Measurements from ENCODE around the gene PDZK1IP1.
"Not testable (repeated sequence)": the region's sequence is repeated elsewhere in the genome, so short reads cannot be mapped to it uniquely, and the experiment has no call there.

The PDZK1IP1 gene

DNA sequence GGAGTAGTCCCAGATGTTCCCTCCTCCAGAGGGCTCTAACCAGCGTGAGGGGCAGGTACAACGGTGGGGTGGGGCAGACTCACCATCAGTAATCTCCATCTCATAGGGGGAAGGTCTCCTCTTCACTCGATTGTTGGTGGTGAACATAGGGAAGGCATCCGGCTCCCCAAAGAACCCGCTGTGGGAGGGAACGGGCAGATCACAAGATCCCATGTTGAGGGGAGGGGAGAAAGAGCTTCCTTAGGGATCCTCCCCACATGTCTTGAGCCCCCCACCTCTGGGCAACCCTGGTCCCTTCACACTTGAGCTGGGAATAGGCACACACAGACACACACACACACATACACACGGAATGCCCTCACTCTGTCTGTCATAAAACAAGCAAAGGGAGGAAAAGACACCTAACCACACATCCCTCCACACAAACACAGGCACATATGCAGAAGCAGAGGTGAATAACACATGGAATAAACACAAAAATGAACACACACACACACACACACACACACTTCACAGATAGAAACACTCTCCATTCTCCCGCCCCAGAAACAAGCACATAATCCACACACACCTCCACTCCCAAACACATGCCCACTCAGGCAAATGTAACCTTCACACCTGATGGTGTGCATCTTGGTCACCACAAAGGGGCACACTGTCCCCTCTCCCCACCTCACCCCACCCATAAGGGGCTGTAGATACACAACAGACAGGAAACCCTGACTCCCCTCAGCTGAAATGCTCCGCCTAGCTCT is 34.3 kb upstream of the PDZK1IP1 start:
- no peak for DNase-seq (ENCODE audit: low read depth in 2 of 2)

DNA sequence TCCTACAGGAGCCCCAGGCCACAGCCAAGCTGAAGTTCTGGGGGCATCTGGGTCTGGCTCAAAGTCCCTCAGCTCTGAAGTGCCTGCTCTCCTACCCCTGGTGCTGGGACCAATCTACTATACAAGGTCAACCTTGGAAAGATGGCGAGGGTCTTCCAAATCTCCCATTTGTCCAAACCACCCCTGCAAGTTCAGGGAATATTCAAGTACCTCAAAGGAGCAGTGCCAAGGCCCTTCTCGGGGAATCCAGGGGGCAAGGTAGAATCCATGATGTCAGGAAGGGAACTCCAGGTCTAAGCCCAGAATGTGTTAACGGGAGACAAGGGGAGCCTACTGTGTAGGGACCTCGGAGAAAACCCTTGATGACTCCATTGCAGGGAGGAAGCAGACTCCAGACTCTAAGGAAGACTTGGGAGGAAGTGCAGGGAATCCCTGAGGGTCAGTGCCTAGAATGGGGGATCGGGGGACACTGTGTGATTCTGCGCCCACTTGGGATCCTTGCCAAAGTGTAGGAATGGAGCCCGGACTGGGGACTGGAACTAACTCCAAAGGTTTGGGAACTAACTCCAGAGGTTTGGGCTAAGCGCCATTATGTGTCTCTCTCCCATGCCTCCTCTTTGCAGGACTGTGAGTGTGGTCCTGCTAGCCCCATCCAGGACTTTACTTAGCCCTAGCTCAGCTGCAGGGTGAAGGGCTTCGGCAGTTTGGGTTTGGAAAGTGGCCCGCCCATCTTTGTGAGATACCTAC is 33.5 kb upstream of the PDZK1IP1 start:
- DNase-seq (ENCODE audit: low read depth in 2 of 2): no peak

DNA sequence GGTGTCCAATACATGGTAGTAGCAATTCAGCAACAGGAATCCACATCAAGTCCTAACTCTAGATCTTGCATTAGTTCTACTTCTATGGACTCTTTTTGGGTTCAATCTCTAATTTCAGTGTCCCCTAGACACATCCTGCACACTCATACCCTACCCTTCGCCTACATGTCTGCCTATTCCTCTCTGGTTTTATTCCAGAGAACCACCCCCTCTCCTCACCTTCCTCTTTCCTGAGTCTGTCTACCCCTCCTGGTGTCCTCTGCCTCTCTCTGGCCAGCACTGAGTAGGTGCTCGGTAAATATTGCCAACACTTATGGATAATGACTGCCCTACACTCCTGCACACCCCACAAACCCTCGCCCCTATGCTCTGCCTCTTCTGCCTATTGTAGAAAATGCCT is 32.6 kb upstream of the PDZK1IP1 start:
- no peak for DNase-seq (ENCODE audit: low read depth in 2 of 2)

DNA sequence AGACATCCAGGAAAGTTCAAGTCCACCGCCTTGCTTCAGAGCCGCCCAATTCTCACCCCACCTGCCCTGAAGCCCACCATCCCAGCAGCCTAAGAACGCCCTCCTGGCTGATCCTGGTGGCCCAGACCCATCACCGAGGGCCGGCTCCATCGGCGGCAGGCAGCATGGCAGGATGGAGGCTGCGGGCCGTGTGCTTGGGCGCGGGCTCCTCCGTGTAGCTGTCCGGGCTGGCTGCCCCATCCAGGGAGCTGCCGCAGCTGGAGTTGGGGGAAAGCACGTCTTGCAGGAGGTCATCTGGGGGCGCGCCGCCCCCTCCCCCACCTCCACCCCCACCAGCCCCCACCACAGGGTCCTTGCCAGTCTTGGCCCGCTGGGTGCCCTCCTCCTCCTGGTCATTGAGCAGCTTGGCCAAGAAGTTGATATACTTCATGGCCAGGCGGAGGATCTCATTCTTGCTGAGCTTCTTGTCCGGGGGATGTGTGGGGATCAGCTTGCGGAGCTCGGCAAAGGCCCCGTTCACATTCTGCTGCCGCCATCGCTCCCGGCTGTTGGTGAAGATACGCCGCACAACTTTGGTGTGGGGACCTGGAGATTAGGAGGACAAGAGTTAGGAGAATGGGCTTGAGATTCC is 29.9 kb upstream of the PDZK1IP1 start:
- DNase-seq (ENCODE audit: low read depth in 2 of 2): no peak

DNA sequence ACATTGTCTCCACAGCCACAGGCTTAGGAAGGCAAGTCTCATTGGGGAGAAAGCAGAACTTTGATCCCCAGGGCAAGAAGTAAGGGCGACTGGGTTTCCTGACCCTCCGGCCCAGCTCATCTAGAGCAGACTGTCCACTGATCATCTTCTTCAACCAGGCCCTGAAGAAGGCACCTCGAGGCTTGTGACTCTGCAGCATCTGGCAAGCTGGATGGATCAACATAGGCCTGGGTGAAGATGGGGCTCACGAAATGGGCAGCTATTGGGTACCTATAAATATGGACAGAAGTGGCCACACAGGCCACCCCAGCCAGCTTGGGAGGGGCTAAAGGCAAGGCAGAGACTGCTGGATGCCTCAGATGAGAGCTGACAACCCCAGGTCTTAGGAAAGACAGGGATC is 29.2 kb upstream of the PDZK1IP1 start:
- no peak for DNase-seq (ENCODE audit: low read depth in 2 of 2)

DNA sequence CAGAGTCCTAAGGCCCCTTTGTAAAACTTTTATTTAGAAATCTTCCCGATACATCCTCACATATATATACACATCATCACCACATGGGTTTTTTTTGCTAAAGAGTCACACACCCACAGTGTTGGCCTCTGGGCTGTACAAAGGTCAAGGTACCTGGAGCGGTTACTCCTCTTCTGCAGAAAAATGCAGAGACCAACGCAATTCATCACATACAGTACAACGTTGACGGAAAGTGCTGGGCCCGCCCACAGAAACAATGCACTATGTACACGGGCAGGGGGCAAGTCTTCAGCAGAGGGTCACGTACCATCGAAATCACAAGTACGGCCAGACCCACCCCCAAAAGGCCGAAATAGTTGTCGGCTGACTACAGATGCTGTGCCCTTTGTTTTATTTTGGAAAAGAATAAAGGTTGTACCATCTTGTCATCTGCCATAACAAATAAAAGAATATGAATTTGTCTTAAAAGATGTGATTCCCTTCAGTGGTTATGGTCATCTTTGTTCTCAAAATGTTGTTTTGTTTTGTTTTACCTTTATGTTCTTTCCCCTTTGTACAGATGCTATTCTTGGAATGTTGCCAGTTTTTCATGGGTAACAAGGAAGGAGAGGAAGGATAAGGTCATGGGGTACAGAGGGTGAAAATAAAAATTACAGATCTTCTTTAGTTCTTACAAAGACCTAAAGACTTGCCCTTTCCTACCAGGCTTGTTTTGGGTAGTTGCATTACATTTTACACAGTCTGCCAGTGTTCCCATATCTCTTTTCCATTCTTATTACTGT is 26.6 kb upstream of the PDZK1IP1 start:
- no peak for DNase-seq (ENCODE audit: low read depth in 2 of 2)

DNA sequence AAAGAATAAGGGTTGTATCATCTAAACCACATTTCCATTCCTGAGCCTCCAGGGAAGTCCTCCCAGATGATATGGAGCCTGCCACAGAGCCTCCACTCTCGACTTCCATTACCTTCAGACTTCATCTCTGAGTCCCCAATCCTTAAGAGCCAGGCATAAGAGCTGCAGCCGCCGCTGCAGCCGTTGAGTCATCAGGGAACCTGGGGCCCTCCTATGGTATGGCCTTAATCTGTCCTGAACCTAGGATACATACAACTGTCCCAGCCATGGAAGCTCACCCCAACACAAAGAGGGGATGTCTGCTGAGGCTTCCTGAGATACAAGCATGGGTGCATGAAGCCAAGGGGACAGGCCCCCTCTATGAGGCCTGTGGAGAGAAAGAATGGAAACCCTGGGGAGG is 25.9 kb upstream of the PDZK1IP1 start:
- DNase-seq (ENCODE audit: low read depth in 2 of 2): no peak

DNA sequence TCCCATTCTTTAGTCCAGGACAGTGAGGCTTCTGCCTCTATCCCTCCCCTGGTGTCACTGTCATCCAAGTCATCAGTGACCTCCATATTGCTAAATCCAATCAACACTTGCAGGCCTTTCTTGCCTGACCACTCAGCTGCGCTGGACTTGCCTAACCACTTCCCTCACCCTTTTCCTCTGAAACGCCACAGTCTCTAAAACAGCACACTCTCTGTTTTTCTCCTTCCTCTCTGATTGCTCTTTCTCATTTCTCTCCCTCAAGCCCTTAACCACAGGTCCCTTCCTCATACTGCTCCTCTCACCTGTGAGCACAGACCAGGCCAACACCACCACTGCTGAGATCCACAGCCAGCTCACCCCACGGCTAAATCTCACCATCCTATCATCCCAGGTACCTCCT is 24.7 kb upstream of the PDZK1IP1 start:
- no peak for DNase-seq (ENCODE audit: low read depth in 2 of 2)

DNA sequence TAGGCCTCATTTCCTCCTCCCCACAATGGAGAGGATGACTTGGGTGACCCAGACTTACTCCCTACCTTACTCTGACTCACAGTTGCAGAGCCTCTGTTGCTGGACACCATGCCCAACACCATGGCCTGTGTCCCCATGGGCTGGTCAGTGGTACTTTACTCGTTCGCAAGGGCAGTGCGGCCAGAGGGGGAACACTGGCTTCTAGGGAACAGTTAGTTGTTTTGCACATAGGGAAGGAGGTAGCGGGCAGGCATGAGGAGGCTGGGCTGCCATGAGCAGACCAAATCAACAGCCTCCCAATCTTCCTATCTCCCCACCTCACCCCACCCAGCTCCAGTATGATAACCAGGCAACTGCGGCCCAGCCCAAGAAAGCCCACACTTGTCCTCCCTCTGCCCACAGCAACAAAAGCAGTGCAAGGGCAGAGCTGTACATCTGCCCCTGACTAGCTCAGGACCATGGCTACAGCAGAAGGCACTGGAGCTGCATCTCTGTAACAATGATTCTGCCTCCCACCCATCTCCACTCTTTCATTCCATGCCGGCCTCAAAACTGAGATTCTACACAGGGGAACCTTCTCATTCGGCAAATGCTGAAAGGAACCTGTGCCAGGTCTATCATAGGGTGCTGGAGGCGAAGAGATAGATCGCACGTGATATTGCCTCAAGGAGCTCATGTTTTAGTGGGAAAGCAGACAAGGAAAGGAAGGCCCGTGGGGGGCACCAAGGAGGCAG is 23.6 kb upstream of the PDZK1IP1 start:
- DNase-seq (ENCODE audit: low read depth in 2 of 2): no peak

DNA sequence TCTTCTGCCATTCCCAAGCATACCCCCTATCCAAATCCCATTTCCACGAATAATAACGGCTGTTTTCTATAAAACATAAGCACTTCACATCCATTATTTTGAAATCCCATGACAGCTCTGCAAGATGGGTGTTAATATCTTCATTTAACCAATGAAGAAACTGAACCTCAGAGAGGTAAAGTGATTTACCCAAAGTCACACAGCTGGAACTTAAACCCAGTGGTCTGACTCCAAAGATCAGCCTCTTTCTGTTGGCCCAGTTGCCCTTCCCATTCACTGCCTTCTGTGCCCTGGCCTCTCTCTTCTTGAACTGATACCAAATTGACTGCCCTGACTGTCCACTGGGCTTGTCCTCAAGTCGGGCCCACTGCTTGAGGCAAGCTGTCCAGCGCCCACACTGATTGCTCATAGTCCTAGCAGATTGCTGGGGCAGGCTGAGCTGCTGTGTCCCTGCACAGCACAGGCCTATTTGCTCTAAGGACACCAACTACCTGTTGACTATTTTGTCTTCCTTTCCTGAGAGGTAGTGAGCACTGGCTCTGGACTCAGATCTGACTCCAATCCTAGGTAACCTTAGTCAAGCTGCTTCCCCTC is 22.9 kb upstream of the PDZK1IP1 start:
- no peak for DNase-seq (ENCODE audit: low read depth in 2 of 2)

DNA sequence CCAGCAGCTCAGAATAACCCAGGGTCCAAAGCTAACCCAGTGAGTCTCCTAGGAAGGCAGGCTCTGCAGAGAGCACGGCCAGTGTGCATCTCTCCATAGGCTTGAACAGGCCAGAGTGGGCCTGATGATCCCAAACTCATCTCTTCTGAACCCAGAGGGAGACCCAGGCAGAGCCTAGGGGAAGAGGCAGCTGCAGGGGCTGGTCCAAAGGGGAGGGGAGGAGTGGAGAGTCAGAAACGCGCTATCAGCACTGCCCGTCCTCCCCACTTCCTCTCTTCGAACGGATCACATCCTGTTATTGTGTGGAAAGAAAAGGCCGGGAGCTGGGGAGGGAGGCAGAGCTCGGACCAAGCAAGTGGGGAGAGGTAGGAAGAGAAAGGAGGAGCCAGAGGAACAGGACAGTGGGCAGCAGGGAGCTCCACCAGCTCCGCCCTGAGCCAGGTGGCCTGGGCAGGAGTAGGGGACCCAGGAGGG is 22.0 kb upstream of the PDZK1IP1 start:
- no peak for DNase-seq (ENCODE audit: low read depth in 2 of 2)

DNA sequence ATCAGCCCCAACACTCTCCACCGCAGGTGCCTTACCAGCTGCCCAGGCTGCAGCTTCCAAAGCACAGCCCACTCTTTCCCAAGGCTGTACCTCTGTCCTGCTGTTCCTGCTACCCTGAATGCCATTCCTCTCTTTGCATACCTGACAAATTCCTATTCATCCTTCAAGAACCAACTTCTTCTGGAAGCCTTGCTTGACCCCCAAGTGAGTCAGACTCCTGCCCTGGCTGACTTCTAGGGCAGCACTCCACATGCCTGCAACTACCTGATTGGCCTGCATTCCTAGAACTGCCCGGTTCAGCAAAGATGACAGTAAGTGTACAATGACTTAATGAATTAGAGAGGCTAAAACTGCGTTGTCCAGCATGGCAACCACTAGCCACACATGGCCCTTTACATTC is 20.8 kb upstream of the PDZK1IP1 start:
- no peak for DNase-seq (ENCODE audit: low read depth in 2 of 2)

DNA sequence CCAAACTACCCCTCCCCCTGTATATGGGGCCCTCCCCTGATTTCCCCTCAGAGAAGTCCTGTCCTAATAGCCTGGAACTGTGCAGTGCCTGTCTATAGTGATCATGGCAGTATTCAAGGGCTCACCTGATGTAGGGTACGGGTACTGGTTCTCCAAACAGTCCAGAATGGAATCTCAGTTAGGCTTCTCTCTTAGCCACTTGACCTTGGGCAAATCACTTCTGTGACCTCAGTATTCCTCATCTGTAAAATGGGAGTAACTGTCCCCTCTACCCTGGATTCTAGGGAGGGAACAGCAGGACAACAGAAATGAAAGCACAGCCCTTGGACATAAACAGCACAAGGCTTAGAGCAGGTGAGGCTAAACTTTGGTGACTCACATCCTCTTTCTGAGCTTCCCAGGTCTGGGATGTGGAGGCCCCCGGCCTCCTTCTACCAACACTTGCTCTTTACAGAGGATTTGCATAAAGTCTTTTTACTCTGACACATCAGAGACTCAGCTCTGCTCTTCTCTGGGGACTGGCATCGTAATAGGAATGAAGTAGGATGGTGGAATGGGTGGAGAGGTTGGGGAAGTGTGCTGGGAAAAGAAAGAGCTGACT is 20.0 kb upstream of the PDZK1IP1 start:
- no peak for DNase-seq (ENCODE audit: low read depth in 2 of 2)

DNA sequence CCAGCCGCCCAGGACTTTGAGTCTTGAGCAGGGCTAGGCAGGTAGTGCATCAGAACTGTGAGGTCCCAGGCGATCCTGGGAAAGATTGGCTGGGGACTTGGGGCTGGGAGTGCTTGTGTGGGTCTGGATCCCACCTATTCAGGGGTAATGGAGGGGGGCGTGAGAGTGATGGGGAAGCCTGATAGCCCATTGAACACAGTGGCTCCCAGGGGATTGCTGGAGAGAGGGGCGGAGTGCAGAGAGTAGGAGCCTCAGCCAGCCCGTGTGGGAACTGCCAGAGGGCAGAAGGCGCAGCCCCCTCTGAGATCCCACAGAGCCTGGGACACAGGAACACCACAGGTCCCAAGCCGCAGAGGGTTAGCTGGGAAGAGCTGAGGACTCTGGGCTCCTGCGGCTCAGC is 19.3 kb upstream of the PDZK1IP1 start:
- no peak for DNase-seq (ENCODE audit: low read depth in 2 of 2)

DNA sequence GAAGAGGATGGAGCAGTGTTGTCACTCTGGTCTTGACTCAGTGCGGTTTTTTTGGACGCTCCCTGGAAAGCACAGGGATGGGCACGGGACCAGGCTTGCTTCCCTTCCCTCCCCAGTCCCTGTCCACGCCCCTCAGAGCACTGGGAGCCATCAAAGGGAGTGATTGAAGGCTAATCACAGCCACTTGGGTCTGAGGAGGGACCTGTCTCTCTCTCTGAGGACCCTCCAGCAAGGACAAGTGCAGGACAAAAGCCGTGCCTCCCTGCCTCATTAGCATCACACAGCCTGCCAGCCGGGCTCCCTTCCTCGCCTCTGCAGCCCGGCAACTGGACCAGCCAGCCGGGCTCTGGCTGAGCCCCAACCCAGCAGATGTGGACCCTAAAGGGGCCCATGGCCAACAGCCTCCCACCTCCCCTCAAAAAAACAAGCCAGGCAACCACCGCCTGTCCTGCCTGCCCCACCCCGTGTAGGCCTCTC is 18.6 kb upstream of the PDZK1IP1 start:
- DNase-seq (ENCODE audit: low read depth in 2 of 2): no peak

DNA sequence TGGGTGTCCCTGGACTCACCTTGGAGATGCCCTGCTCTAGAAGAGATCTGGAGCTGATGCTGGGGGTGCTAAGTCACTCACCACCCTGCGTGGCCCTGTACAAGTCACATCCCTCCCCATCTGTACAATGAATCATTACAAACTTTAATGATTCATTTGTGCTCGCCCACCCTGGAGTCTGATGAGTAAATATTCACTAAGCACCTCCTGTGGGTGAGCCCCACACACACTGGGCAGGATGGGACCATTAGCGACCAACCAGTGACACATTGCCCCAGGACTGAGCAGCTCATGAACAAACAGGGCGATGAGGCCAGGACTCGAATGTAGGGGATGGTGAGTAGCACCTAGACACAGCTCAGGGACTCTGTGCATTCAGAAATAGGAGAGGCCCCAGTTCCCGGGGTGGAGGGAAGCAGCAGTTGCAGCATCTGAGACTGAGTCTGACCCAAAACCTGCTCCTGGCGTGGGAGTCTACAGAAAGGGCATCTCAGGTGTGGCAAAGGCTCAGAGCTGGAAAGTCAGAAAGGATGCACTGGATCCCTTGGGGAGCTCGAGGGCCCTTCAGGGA is 18.1 kb upstream of the PDZK1IP1 start:
- DNase-seq (ENCODE audit: low read depth in 2 of 2): no peak

DNA sequence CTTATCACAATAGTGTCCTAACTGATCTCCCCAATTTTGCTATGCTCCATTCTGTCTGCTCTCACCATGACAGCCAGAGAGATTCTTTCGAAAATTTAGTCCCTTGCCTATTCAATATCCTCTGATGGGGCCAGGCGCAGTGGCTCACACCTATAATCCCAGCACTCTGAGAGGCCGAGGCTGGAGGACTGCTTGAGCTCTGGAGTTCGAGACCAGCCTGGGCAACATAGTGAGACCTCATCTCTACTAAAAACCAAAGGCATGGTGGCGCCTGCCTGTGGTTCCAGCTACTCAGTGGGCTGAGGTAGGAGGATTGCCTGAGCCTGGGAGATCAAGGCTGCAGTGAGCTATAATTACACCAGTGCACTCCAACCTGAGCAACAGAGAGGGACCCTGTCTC is 16.1 kb upstream of the PDZK1IP1 start:
- no peak for DNase-seq (ENCODE audit: low read depth in 2 of 2)

DNA sequence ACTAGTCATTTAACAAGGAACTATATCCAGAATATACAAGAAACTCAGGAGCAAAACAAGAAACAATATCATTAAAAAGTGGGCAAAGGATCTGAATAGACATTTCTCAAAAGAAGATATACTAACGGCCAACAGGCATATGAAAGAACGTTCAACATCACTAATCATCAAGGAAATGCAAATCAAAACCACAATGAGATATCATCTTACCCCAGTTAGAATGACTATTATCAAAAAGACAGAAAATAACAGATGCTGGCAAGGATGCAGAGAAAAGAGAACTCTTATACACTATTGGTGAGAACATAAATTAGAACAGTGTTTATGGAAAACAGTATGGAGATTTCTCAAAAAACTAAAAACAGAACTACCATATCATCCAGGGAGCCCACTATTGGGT is 13.7 kb upstream of the PDZK1IP1 start:
- DNase-seq (ENCODE audit: low read depth in 2 of 2): not testable (repeated sequence)

DNA sequence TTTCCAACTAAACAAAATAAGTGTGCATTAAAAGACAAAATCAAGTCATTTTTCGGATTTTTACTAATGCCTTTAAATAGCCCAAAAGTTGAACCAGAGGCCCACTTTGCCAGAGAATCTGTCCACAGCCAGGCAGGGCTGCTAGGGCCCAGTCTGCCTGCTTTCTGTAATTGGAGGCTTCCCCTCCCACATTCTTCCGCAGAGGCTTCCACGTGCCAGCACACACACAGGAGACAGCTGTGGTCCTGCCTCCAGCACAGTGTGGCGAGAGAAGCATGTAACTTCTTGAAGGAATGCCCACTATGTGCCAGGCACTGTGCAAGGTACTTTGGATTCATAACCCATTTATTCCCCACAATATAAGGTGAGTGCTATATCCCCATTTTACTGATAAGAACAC is 11.3 kb upstream of the PDZK1IP1 start:
- no peak for DNase-seq (ENCODE audit: low read depth in 2 of 2)

DNA sequence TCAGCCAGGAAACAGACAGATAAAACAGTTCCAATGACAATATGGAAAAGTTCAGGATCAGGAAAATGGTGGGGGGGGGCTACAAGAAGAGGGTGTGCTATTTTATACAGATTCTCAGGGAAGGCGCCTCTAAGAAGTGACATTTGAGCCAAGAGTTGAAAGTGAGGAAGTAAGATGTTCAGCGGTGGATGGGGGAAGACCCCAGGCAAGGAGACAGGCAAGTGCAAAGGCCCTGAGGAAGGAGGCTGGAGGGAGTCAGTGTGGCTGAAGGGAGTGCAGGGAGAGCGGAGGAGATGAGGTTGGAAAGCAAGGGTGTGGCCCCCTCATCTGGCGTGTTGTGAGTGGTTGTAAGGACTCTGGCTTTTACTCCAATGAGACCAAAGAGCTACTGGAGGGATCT is 8.4 kb upstream of the PDZK1IP1 start:
- DNase-seq (ENCODE audit: low read depth in 2 of 2): no peak

All from stimulated activated CD4-positive, alpha-beta T cell treated with anti-CD3 and anti-CD28 coated beads, Interleukin-1b, Interleukin-23, amount 100 ng/mL, for 4 hours (primary cell).